NCI-H146 treated with DMSO at 0.1 percent for 48 hours (cell line): ENCODE measurements around the gene ABHD8.

Experiments
- DNase-seq: peaks from one replicate; lab custom pipeline; 2025; ENCODE audit not compliant: unreplicated experiment; lab: John Stamatoyannopoulos, UW

The ABHD8 gene

GRCh38 chr19:17243830-17244617 lies 59.2 kb downstream of the ABHD8 start:
- DNase-seq: no peak

DNA sequence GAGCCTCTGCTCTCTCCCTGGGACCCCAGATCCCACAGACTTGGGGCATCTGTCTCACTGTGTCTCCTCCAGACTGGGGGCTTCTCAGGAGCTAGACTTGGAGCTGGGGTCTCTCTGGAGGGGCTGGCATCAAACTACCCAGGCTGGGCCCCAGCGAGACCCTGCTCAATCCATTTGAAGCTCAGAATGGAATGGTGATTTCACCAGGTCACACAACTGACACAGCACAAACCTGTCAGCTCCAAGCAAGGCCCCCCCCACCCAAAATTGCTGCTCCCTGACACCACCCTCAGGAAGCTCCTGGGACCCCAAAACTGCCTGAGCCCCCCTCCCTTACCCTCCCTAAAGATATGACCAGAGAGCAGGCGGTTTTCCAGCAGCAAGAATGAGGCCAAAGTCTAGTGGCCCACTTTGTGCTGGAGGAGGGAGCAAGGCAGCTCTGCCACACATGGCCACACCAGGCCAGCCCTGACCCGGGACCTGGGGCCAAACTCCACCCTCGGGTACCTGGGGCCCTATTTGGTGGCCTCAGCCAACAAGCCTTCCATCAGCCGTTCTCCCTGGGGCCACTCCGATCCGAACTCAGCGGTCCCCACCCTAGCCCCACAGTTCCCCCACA lies 59.9 kb downstream of the ABHD8 start:
- DNase-seq: no peak

- DNase-seq: no peak
Measured at GRCh38 chr19:17242431-17243208, 60.6 kb downstream of the ABHD8 start.
